K562 (cell line): ENCODE measurements around the gene XPC. TPM values are rescaled to one million over a fixed set of nuclear protein-coding genes. Genes with fewer than 3 reads are reported as not detected.

Experiments used
- BRF2 ChIP-seq: IDR thresholded peaks from 3 replicates; pipeline ENCODE4 v1.6.1; 2011; ENCODE audit warnings: borderline replicate concordance, mild to moderate bottlenecking; ENCODE audit not compliant: insufficient read length, insufficient read depth
- CTCF ChIP-seq, 3 experiments: IDR thresholded peaks in 2 of 3; conservative IDR thresholded peaks in 1 of 3; 2 replicates each; pipeline ENCODE4 v1.5.1; 2011 to 2012; ENCODE audit warnings: low read length in 3 of 3, mild to moderate bottlenecking in 3 of 3, control low read depth in 2 of 3, improper control_type of control experiment in 1 of 3, inconsistent platforms in 1 of 3, low read depth in 1 of 3, mixed read lengths in 1 of 3, moderate library complexity in 1 of 3; ENCODE audit not compliant: insufficient read depth in 2 of 3
- ETV1 ChIP-seq: fragments of 450-650 bp; conservative IDR thresholded peaks from 2 replicates; pipeline ENCODE4 v1.6.1; 2016; ENCODE audit warnings: missing genetic modification characterization, control low read depth, low read depth, missing compliant biosample characterization
- HDAC6 ChIP-seq: IDR thresholded peaks from 2 replicates; pipeline ENCODE4 v1.6.1; 2012; ENCODE audit warnings: low read depth, mild to moderate bottlenecking, control low read depth, inconsistent platforms, low read length, moderate library complexity
- NFE2 ChIP-seq: IDR thresholded peaks from 2 replicates; pipeline ENCODE4 v1.6.1; 2014; ENCODE audit warnings: antibody characterized with exemption, low read depth
- NFYB ChIP-seq: IDR thresholded peaks from 2 replicates; pipeline ENCODE4 v1.6.1; 2011; ENCODE audit warnings: mild to moderate bottlenecking, moderate library complexity; ENCODE audit not compliant: insufficient read length; ENCODE audit errors: extremely low read depth
- PML ChIP-seq: IDR thresholded peaks from 2 replicates; pipeline ENCODE4 v1.6.1; 2012; ENCODE audit warnings: low read length, inconsistent platforms
- XRCC3 ChIP-seq: fragments of 450-650 bp; IDR thresholded peaks from 2 replicates; pipeline ENCODE4 v1.6.1; 2017; ENCODE audit warnings: mild to moderate bottlenecking, moderate library complexity
- ZNF707 ChIP-seq: fragments of 250-450 bp; sonication (Bioruptor Pico); conservative IDR thresholded peaks from 2 replicates; pipeline ENCODE4 v1.8.0; 2022; ENCODE audit warnings: inconsistent platforms, mild to moderate bottlenecking, moderate library complexity
- ZNF764 ChIP-seq: fragments of 250-450 bp; sonication (Bioruptor Pico); IDR thresholded peaks from 2 replicates; pipeline ENCODE4 v1.4.0; 2020; ENCODE audit warnings: low read depth, mild to moderate bottlenecking, moderate library complexity
- ZZZ3 ChIP-seq: fragments of 450-650 bp; IDR thresholded peaks from 2 replicates; pipeline ENCODE4 v1.6.1; 2016; ENCODE audit warnings: antibody characterized with exemption, mild to moderate bottlenecking, moderate library complexity
- polyA plus RNA-seq, 8 experiments: library from polyadenylated mRNA; depleted of rRNA in 4 of 8; stranded (reverse) in 5 of 8; unstranded in 3 of 8; fragments of >200 nt; fragmentation: Nextera tagmentation in 2 of 8; fragmentation: Illumina TruSeq in 1 of 8; extraction: Ambion mirVana in 2 of 8; extraction: Trizol in 1 of 8; gene quantifications; 2 replicates each; pipeline versions ENCODE4 v1.2.1 to v1.2.3, GENCODE V29; 2011 to 2014; ENCODE audit warnings: inconsistent platforms in 1 of 8, missing spikeins in 1 of 8
- total RNA-seq, 7 experiments: library from RNA; depleted of rRNA in 6 of 7; stranded (reverse); fragments of >200 nt in 6 of 7; fragmentation: Illumina TruSeq in 2 of 7; extraction: Trizol in 2 of 7; gene quantifications; 2 replicates each; pipeline versions ENCODE4 v1.2.1 to v1.2.3, GENCODE V29; 2011 to 2021; ENCODE audit warnings: low replicate concordance in 1 of 7
- TF ChIP-seq, protein P1 (sequence below): fragments of 450-650 bp; IDR thresholded peaks from 2 replicates; pipeline ENCODE4 v1.6.1; 2014; ENCODE audit warnings: low read depth, mild to moderate bottlenecking, moderate library complexity, borderline replicate concordance
- TF ChIP-seq, protein P2 (sequence below): fragments of 450-650 bp; IDR thresholded peaks from 2 replicates; pipeline ENCODE4 v1.6.1; 2018; ENCODE audit not compliant: partially characterized antibody
- TF ChIP-seq, protein P3 (sequence below): sonication (generic); formaldehyde crosslinking; IDR thresholded peaks from 2 replicates; pipeline ENCODE4 v1.8.0; 2022; ENCODE audit warnings: missing genetic modification reagents, mild to moderate bottlenecking, borderline replicate concordance
- TF ChIP-seq, protein P4 (sequence below): sonication (generic); formaldehyde crosslinking; IDR thresholded peaks from 2 replicates; pipeline ENCODE4 v1.8.0; 2022; ENCODE audit warnings: mild to moderate bottlenecking, missing genetic modification reagents

The XPC gene
- total and polyA plus RNA-seq, 9 of the 15 experiments (the other 6 are each of a cell fraction or from before 2014, with no cell fraction given), result 3.8 to 54.7 (median 41.3) TPM

- no peak for TF ChIP-seq NFE2
- TF ChIP-seq ZZZ3, result no peak
- no peak for TF ChIP-seq BRF2
- TF ChIP-seq, protein P1, sequence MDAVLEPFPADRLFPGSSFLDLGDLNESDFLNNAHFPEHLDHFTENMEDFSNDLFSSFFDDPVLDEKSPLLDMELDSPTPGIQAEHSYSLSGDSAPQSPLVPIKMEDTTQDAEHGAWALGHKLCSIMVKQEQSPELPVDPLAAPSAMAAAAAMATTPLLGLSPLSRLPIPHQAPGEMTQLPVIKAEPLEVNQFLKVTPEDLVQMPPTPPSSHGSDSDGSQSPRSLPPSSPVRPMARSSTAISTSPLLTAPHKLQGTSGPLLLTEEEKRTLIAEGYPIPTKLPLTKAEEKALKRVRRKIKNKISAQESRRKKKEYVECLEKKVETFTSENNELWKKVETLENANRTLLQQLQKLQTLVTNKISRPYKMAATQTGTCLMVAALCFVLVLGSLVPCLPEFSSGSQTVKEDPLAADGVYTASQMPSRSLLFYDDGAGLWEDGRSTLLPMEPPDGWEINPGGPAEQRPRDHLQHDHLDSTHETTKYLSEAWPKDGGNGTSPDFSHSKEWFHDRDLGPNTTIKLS, result no peak
- TF ChIP-seq ZNF764 (CRISPR knock-in tag), result no peak
- TF ChIP-seq ETV1, result peak; percentile 42; the same call in 1 of the 2 replicates
- TF ChIP-seq ZNF707 (CRISPR knock-in tag), result no peak
- no peak for TF ChIP-seq HDAC6
- TF ChIP-seq, protein P2, sequence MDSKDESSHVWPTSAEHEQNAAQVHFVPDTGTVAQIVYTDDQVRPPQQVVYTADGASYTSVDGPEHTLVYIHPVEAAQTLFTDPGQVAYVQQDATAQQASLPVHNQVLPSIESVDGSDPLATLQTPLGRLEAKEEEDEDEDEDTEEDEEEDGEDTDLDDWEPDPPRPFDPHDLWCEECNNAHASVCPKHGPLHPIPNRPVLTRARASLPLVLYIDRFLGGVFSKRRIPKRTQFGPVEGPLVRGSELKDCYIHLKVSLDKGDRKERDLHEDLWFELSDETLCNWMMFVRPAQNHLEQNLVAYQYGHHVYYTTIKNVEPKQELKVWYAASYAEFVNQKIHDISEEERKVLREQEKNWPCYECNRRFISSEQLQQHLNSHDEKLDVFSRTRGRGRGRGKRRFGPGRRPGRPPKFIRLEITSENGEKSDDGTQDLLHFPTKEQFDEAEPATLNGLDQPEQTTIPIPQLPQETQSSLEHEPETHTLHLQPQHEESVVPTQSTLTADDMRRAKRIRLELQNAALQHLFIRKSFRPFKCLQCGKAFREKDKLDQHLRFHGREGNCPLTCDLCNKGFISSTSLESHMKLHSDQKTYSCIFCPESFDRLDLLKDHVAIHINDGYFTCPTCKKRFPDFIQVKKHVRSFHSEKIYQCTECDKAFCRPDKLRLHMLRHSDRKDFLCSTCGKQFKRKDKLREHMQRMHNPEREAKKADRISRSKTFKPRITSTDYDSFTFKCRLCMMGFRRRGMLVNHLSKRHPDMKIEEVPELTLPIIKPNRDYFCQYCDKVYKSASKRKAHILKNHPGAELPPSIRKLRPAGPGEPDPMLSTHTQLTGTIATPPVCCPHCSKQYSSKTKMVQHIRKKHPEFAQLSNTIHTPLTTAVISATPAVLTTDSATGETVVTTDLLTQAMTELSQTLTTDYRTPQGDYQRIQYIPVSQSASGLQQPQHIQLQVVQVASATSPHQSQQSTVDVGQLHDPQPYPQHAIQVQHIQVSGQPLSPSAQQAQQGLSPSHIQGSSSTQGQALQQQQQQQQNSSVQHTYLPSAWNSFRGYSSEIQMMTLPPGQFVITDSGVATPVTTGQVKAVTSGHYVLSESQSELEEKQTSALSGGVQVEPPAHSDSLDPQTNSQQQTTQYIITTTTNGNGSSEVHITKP, result no peak
- TF ChIP-seq PML, result no peak
- TF ChIP-seq CTCF (IDR thresholded peaks at IDR 0.05 in 2 of 3, conservative IDR thresholded peaks at IDR 0.05 in 1 of 3; ENCODE audit: insufficient read depth in 2 of 3, low read depth in 1 of 3, low read length in 3 of 3), result no peak
- no peak for TF ChIP-seq XRCC3
- TF ChIP-seq NFYB, result no peak
- TF ChIP-seq, protein P3, sequence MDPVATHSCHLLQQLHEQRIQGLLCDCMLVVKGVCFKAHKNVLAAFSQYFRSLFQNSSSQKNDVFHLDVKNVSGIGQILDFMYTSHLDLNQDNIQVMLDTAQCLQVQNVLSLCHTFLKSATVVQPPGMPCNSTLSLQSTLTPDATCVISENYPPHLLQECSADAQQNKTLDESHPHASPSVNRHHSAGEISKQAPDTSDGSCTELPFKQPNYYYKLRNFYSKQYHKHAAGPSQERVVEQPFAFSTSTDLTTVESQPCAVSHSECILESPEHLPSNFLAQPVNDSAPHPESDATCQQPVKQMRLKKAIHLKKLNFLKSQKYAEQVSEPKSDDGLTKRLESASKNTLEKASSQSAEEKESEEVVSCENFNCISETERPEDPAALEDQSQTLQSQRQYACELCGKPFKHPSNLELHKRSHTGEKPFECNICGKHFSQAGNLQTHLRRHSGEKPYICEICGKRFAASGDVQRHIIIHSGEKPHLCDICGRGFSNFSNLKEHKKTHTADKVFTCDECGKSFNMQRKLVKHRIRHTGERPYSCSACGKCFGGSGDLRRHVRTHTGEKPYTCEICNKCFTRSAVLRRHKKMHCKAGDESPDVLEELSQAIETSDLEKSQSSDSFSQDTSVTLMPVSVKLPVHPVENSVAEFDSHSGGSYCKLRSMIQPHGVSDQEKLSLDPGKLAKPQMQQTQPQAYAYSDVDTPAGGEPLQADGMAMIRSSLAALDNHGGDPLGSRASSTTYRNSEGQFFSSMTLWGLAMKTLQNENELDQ (CRISPR knock-in tag), result no peak
- TF ChIP-seq, protein P4, sequence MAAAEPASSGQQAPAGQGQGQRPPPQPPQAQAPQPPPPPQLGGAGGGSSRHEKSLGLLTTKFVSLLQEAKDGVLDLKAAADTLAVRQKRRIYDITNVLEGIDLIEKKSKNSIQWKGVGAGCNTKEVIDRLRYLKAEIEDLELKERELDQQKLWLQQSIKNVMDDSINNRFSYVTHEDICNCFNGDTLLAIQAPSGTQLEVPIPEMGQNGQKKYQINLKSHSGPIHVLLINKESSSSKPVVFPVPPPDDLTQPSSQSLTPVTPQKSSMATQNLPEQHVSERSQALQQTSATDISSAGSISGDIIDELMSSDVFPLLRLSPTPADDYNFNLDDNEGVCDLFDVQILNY, result no peak
These were observed 54.2 kb downstream of the XPC start (continued) for GRCh38 chr3:14124223-14124614.
